HG03196 (cell line): ENCODE data around the gene CYTH1.
"Not testable (repeated sequence)": the region's sequence is repeated elsewhere in the genome, so short reads cannot be mapped to it uniquely, and the experiment has no call there.

Experiments used
- ATAC-seq: cut with Tn5 transposase; IDR thresholded peaks from one replicate; pipeline ENCODE4 v1.9.1; 2021; ENCODE audit not compliant: unreplicated experiment

The CYTH1 gene

GRCh38 chr17:78763561-78763960 is 18.5 kb downstream of the CYTH1 start:
- no peak for ATAC-seq

- no peak for ATAC-seq
Observed at GRCh38 chr17:78761789-78762406, 20.2 kb downstream of the CYTH1 start.

- ATAC-seq, result no peak
Observed at GRCh38 chr17:78759969-78760352, 22.1 kb downstream of the CYTH1 start.

GRCh38 chr17:78759203-78759968 is 22.7 kb downstream of the CYTH1 start:
- no peak for ATAC-seq

- no peak for ATAC-seq
Observed at GRCh38 chr17:78753316-78754250, 28.5 kb downstream of the CYTH1 start.

- no peak for ATAC-seq
Observed at GRCh38 chr17:78751447-78752161, 30.5 kb downstream of the CYTH1 start.

- ATAC-seq, result not testable (repeated sequence)
Observed at GRCh38 chr17:78751000-78751399, 31.1 kb downstream of the CYTH1 start.

- peak; percentile 61 for ATAC-seq
Observed at GRCh38 chr17:78748730-78749317, 33.2 kb downstream of the CYTH1 start.

- ATAC-seq, result peak; percentile 47
Observed at GRCh38 chr17:78748048-78748729, 33.9 kb downstream of the CYTH1 start.

GRCh38 chr17:78747488-78747887 is 34.6 kb downstream of the CYTH1 start:
- ATAC-seq, result no peak

- ATAC-seq, result no peak
Observed at GRCh38 chr17:78746949-78747269, 35.2 kb downstream of the CYTH1 start.

GRCh38 chr17:78746263-78746948 is 35.7 kb downstream of the CYTH1 start:
- no peak for ATAC-seq

- no peak for ATAC-seq
Observed at GRCh38 chr17:78745407-78746088, 36.5 kb downstream of the CYTH1 start.

- ATAC-seq, result no peak
Observed at GRCh38 chr17:78742901-78743300, 39.2 kb downstream of the CYTH1 start.

- no peak for ATAC-seq
Observed at GRCh38 chr17:78741644-78742284, 40.3 kb downstream of the CYTH1 start.

- no peak for ATAC-seq
Observed at GRCh38 chr17:78739331-78739931, 42.6 kb downstream of the CYTH1 start.

GRCh38 chr17:78738698-78739097 is 43.4 kb downstream of the CYTH1 start:
- ATAC-seq, result no peak

GRCh38 chr17:78738278-78738677 is 43.8 kb downstream of the CYTH1 start:
- no peak for ATAC-seq
